Measurements from ENCODE around the gene SHISA4. TPM values are rescaled to one million over a fixed set of nuclear protein-coding genes. Genes with fewer than 3 reads are reported as not detected.
A peak's percentile ranks its signal among the peaks of the same experiment; 100 is the strongest.
"Not testable (repeated sequence)": the region's sequence is repeated elsewhere in the genome, so short reads cannot be mapped to it uniquely, and the experiment has no call there.

The SHISA4 gene
- total RNA-seq, 1 donor from 2014 or later: 7.9 TPM

DNA sequence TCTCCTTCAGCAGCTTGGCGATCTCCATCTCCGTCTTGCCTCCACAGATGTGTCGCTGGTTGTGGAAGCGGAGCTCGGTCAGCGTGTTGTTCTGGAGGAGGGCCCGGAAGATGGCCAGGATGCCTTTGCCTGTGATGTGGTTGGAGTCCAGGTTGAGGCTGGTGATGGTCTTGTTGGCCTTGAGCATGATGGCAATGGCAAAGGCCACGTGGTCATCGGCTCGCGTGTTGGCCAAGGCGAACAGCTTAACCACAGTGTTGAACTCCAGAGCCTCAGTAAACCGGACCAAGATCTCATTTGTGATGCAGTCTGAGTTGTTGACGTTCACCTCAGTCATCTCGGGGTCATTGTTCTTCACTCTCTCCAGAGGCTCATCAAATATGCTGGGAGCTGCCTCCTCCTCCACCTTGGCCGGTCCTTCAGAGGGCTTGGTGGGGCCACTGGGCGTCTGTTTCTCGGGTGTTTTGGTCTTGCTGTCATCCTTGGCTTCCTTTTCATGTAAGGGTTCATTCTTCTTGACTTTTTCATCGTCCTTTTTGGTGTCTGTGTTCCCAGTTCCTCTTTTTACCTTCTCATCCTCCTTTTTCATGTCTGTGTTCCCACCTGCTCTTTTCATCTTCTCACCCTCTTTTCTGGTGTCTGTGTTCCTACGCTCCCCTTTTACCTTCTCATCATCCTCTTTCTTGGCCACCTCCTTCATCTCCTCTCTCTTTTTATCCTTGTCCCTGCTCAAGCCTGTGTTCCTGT is 11.2 kb downstream of the SHISA4 start:
- DNase-seq: no peak

DNA sequence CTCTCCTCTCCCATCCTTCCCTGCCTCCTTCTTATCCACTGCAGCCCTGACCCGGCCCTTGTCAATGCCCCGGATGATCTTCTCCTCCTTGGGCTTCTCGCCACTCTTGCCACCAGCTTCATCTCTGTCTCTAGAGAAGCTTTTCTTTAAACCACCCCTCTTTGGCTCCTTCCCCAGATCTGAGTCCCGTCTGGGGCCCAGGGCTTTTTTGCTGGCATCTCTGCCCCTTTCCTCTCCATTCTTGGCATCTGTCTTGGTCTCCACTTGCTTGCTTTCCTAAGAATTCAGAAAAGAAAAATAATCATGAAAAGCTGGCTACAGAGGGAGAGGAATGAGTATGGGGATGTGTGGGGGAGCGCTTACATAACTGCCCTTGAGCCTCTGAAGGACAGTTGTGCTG is 11.8 kb downstream of the SHISA4 start:
- no peak for DNase-seq

GRCh38 chr1:201901036-201901435 is 12.3 kb downstream of the SHISA4 start:
- DNase-seq: not testable (repeated sequence)

- no peak for DNase-seq
These were observed 13.5 kb downstream of the SHISA4 start for GRCh38 chr1:201902198-201902597.

DNA sequence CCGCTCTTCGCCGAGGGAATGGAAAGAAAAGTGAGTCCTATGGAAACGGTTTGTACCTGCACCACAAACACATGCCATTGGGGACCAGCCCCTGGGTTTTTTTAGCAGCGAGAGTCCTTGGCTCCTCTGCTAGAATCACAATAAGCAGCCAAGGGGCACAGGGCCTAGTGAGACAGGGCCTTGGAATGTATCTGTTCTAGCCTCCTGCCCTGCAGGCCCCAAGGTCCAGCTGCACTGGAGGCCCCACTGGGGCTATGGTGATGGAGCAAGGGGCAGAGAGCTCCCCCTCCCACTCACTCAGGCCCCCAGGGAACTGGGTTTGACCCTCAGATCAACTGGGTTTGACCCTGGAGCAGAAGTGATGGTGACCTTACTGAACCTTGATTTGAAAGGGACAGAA is 14.4 kb downstream of the SHISA4 start:
- DNase-seq: no peak

- DNase-seq: peak; percentile 61
These were observed 15.9 kb downstream of the SHISA4 start for GRCh38 chr1:201904579-201904978.

GRCh38 chr1:201905234-201905890 is 16.7 kb downstream of the SHISA4 start:
- no peak for DNase-seq

DNA sequence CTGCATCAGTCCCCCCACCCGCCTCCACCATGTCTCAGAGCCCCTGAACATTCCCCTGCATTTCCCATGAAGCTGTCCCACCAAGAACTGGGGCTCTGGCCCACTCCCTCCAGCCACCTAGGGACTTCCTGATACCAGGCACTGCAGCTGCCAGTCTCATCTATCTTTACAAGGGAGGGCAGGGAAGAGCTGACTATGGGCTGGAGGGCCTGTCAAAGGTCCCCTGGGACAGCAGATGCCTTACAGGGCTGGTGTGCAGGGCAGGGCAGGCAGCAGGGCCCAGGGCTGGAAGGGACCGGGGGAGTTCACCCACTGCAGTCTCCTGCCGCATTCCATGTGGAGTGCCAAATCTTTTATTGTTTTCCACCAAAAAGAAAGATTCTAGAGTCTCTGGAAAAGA is 17.6 kb downstream of the SHISA4 start:
- DNase-seq: no peak

- DNase-seq: no peak
These were observed 18.9 kb downstream of the SHISA4 start for GRCh38 chr1:201907621-201908020.

- no peak for DNase-seq
These were observed 23.3 kb downstream of the SHISA4 start for GRCh38 chr1:201911826-201912571.

GRCh38 chr1:201912832-201913231 is 24.1 kb downstream of the SHISA4 start:
- DNase-seq: no peak

- no peak for DNase-seq
These were observed 25.9 kb downstream of the SHISA4 start for GRCh38 chr1:201914456-201915235.

DNA sequence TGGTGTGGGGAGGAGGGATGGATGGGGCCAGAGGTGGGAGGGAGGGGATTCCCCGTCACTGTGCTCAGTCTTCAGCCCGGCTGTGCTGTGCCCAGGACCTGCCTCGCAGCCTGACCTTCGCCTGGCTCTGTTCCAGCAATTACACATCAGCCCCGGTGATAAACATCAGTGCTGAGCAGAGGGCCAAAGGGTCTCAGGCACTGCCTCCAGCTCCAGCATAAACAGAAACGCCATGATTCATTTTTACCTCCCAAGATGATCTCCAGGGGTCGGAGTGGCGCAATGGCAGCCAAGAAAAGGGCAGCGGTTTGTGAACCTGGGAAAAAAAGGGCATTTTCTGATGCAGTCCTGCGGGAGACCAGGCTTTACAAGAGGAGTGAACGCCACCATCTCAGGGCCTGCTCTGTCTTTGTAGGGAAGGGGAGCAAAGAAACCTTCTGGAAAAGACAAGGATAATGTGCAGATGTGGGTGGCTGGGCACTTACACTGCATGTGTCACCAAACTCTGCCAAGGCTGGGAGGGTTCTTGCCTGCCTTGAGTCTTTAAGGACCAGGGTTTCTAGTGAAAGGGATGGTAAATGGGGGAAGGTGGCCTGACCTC is 28.1 kb downstream of the SHISA4 start:
- DNase-seq: no peak

DNA sequence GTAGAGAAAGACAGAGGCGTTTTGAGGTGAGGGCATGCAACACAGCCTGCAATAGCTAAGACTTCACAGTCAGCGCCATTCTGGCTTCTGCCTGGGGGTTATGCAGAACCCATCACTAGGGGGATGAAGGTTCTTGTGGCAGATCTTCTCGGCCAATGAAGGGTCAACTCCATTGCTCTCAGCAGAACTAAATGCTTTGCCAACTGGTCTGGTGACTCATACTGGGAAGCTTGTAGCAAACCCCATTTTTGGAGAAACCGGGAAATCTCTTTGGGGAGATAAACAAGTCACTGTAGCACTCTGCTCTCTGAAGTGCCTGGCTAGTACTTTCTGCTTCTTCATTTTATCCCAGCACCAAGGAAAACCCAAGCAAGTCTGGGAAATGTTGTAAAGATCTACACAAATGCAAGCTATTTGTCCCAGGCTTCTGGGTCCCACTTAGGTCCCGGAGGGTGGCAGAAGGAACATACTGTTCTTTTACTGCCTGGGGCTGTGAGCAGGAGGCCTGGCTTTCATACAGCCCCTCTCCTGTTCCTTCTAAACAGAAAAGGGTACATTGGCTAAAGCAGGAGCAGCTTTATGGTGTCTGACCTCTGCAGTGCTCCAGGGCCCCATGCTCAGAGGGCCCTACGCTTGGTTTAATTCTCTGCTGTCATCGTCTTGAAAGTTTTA is 28.8 kb downstream of the SHISA4 start:
- no peak for DNase-seq

GRCh38 chr1:201918343-201918742 is 29.6 kb downstream of the SHISA4 start:
- no peak for DNase-seq

- no peak for DNase-seq
These were observed 33.4 kb downstream of the SHISA4 start for GRCh38 chr1:201921952-201922558.

GRCh38 chr1:201925301-201925567 is 36.5 kb downstream of the SHISA4 start:
- no peak for DNase-seq

DNA sequence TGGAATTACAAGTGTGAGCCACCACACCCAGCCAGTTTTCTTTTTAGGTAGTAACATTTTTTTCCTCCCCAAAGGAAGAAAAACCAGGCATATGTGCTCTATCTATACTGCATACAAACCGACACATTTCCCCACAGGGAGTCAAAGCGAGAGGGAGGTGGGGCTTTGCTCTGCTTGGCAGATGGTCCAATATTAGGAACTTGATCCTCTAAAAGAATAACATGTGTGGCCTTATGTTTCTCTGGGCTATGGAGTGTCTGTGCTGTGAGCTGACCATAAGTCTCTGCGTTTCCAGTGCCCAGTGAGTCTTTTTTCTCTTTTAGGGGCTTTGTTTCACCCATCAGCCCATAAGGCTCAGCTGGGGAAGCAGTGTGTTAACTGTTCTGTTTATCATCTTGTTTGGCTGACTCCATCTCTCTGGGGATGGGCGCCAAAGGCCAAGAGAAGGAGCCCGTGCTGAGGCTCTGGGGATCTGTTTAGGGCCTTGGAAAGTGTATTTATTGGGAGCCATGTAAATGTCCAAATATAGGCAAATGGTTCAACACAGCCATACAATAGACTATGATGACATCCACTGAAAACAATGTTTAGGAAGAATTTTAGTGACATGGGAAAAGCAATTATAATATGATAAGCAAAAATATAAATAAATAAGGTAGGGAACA is 37.4 kb downstream of the SHISA4 start:
- peak; percentile 31 for DNase-seq

DNA sequence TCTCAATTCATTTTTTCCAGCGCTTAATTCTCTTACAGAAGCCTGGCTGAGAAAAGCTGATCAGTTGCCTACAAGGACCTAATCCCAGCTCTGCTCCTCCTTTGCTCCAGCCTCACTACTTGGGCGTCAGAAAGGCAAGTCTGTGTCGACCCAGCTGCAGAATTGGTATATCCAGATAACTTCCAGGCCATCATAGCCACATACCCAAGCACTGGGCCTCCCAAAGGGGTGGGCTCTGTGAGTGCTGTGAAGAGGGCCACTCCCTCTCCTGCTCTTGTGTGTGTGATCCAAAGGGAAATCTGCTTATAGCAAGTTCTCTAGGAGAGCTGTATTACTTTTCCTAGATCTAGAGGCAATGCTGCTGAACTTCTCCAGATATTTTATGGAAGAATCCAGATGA is 39.6 kb downstream of the SHISA4 start:
- no peak for DNase-seq

GRCh38 chr1:201930137-201930536 is 41.4 kb downstream of the SHISA4 start:
- no peak for DNase-seq

- no peak for DNase-seq
These were observed 42.1 kb downstream of the SHISA4 start for GRCh38 chr1:201930803-201931202.

All from skin of body (tissue), 2 donors.